Measurements from ENCODE around the gene MND1. TPM values are rescaled to one million over a fixed set of nuclear protein-coding genes. Genes with fewer than 3 reads are reported as not detected.

Gene MND1
- total and polyA plus RNA-seq, 2 donors from 2014 or later = 0.98 to 1.5 TPM

GRCh38 chr4:153332936-153333335, 11.6 kb upstream of the MND1 start:
- no peaks in the 10 kb centered on the region for H3K27me3 ChIP-seq (ENCODE audit: control insufficient read depth, insufficient read depth, low read length)
- H3K36me3 ChIP-seq (ENCODE audit: control insufficient read depth in 2 of 3, insufficient read depth in 3 of 3, low read length in 3 of 3) = peaks cover 0 to 4% (median 0%) of the 10 kb centered on the region in 3 donors
- no peak overlapping the region for H3K9ac ChIP-seq (ENCODE audit: low read length in 3 of 3)
- FAIRE-seq (no peak), DNase-seq (no peak)
- no peaks in the 10 kb centered on the region for H3K4me1 ChIP-seq (ENCODE audit: control insufficient read depth in 2 of 3, insufficient read depth in 2 of 3, low read depth in 1 of 3, low read length in 3 of 3)
- intact Hi-C loops (cut with DNase I) = no loop called here
- no peak for TF ChIP-seq CTCF (IDR thresholded peaks at IDR 0.05; ENCODE audit: borderline replicate concordance, extremely low read depth, insufficient read depth)
- no peaks in the 10 kb centered on the region for H3K9me3 ChIP-seq (ENCODE audit: control insufficient read depth in 2 of 3, insufficient read depth in 1 of 3, low read length in 3 of 3)
- no peak overlapping the region for H3K27ac ChIP-seq (ENCODE audit: low read depth in 2 of 2, low read length in 2 of 2)
- no peak overlapping the region for H3K4me3 ChIP-seq (ENCODE audit: low read length in 3 of 3)

- no peak overlapping the region for H3K9ac ChIP-seq (ENCODE audit: low read length in 3 of 3)
- FAIRE-seq = no peak
- no peak for TF ChIP-seq CTCF (IDR thresholded peaks at IDR 0.05; ENCODE audit: borderline replicate concordance, extremely low read depth, insufficient read depth)
Observed at GRCh38 chr4:153333874-153334273, 10.6 kb upstream of the MND1 start.

GRCh38 chr4:153335665-153336064, 8.8 kb upstream of the MND1 start:
- H3K9ac ChIP-seq (ENCODE audit: low read length in 3 of 3) = no peak overlapping the region
- no peak for TF ChIP-seq CTCF (IDR thresholded peaks at IDR 0.05; ENCODE audit: borderline replicate concordance, extremely low read depth, insufficient read depth)
- no peaks in the 10 kb centered on the region for H3K9me3 ChIP-seq (ENCODE audit: control insufficient read depth in 2 of 3, insufficient read depth in 1 of 3, low read length in 3 of 3)
- intact Hi-C loops (cut with DNase I) = no loop called here
- no peaks in the 10 kb centered on the region for H3K27me3 ChIP-seq (ENCODE audit: control insufficient read depth, insufficient read depth, low read length)
- peaks cover 0 to 4% (median 2%) of the 10 kb centered on the region in 3 donors for H3K36me3 ChIP-seq (ENCODE audit: control insufficient read depth in 2 of 3, insufficient read depth in 3 of 3, low read length in 3 of 3)
- H3K4me1 ChIP-seq (ENCODE audit: control insufficient read depth in 2 of 3, insufficient read depth in 2 of 3, low read depth in 1 of 3, low read length in 3 of 3) = no peaks in the 10 kb centered on the region
- H3K4me3 ChIP-seq (ENCODE audit: low read length in 3 of 3) = no peak overlapping the region
- FAIRE-seq (no peak), DNase-seq (peak in 2 of 5 donors; percentile 31 to 43)
- no peak overlapping the region for H3K27ac ChIP-seq (ENCODE audit: low read depth in 2 of 2, low read length in 2 of 2)

More at GRCh38 chr4:153333874-153334273, 10.6 kb upstream of the MND1 start:
- Histone ChIP-seq H3K27me3 (ENCODE audit: control insufficient read depth, insufficient read depth, low read length) (no peaks in the 10 kb centered on the region), H3K4me1 (ENCODE audit: control insufficient read depth in 2 of 3, insufficient read depth in 2 of 3, low read depth in 1 of 3, low read length in 3 of 3) (no peaks in the 10 kb centered on the region), H3K36me3 (ENCODE audit: control insufficient read depth in 2 of 3, insufficient read depth in 3 of 3, low read length in 3 of 3) (peaks cover 0 to 4% (median 0%) of the 10 kb centered on the region in 3 donors), H3K4me3 (ENCODE audit: low read length in 3 of 3) (no peak overlapping the region), H3K9me3 (ENCODE audit: control insufficient read depth in 2 of 3, insufficient read depth in 1 of 3, low read length in 3 of 3) (no peaks in the 10 kb centered on the region), H3K27ac (ENCODE audit: low read depth in 2 of 2, low read length in 2 of 2) (no peak overlapping the region)
- intact Hi-C loops (cut with DNase I) = no loop called here
- no peak for DNase-seq

- no peak for FAIRE-seq
- Histone ChIP-seq H3K27me3 (ENCODE audit: control insufficient read depth, insufficient read depth, low read length) (no peaks in the 10 kb centered on the region), H3K4me3 (ENCODE audit: low read length in 3 of 3) (no peak overlapping the region), H3K36me3 (ENCODE audit: control insufficient read depth in 2 of 3, insufficient read depth in 3 of 3, low read length in 3 of 3) (peaks cover 0 to 2% (median 0%) of the 10 kb centered on the region in 3 donors), H3K27ac (ENCODE audit: low read depth in 2 of 2, low read length in 2 of 2) (no peak overlapping the region), H3K9me3 (ENCODE audit: control insufficient read depth in 2 of 3, insufficient read depth in 1 of 3, low read length in 3 of 3) (no peaks in the 10 kb centered on the region), H3K9ac (ENCODE audit: low read length in 3 of 3) (no peak overlapping the region), H3K4me1 (ENCODE audit: control insufficient read depth in 2 of 3, insufficient read depth in 2 of 3, low read depth in 1 of 3, low read length in 3 of 3) (no peaks in the 10 kb centered on the region)
- intact Hi-C loops (cut with DNase I) = no loop called here
- TF ChIP-seq CTCF (IDR thresholded peaks at IDR 0.05; ENCODE audit: borderline replicate concordance, extremely low read depth, insufficient read depth) = no peak
- no peak for DNase-seq
Observed at GRCh38 chr4:153337686-153338085, 6.8 kb upstream of the MND1 start.
